GM12874 (cell line): ENCODE results near the gene CFAP92.

Experiments used
- TF ChIP-seq, protein P1 (sequence below): IDR thresholded peaks from 2 replicates; pipeline ENCODE4 v1.5.1; 2011; ENCODE audit warnings: low read depth, mild to moderate bottlenecking, control low read depth, low read length, moderate library complexity; ENCODE audit not compliant: insufficient read depth

CFAP92 gene

DNA sequence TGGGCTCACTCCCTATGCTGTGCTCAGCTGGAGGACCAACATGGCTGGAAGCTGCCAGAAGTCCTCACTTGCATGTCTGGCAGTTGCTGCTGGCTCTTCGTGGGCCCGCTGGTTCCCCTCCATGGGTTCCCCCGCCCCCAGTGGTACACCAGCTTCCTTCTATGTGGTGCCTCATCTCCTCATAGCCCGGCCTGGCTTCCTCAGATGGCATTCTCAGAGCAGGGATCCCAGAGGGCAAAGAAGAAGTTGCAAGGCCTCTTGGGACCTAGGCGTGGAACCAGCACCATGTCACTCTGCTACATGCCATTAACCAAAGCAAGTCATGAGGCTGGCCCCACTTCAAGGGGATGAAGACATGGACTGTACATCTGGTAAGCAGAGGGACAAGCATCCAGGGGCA lies 2.9 kb upstream of the CFAP92 start:
- TF ChIP-seq, protein P1, sequence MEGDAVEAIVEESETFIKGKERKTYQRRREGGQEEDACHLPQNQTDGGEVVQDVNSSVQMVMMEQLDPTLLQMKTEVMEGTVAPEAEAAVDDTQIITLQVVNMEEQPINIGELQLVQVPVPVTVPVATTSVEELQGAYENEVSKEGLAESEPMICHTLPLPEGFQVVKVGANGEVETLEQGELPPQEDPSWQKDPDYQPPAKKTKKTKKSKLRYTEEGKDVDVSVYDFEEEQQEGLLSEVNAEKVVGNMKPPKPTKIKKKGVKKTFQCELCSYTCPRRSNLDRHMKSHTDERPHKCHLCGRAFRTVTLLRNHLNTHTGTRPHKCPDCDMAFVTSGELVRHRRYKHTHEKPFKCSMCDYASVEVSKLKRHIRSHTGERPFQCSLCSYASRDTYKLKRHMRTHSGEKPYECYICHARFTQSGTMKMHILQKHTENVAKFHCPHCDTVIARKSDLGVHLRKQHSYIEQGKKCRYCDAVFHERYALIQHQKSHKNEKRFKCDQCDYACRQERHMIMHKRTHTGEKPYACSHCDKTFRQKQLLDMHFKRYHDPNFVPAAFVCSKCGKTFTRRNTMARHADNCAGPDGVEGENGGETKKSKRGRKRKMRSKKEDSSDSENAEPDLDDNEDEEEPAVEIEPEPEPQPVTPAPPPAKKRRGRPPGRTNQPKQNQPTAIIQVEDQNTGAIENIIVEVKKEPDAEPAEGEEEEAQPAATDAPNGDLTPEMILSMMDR = no peak

DNA sequence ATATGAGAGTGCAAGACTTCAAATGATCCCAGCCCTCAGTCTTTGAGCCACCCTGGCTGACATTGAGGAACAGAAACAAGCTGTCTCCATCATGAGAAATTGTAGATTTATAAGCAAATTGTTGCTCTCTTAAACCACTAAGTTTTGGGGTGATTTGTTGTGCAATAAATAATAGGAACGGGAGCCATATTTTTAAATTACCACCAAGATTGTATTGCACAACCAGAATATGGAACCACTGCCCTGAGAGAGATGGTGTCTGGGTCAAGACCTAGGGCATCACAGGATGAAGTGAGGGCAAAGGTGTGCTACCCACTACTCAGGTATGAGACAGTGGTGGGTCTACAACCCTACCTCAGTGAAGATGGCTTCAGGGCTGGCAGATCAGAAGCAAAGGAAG lies 2.3 kb upstream of the CFAP92 start:
- TF ChIP-seq, protein P1 = no peak

DNA sequence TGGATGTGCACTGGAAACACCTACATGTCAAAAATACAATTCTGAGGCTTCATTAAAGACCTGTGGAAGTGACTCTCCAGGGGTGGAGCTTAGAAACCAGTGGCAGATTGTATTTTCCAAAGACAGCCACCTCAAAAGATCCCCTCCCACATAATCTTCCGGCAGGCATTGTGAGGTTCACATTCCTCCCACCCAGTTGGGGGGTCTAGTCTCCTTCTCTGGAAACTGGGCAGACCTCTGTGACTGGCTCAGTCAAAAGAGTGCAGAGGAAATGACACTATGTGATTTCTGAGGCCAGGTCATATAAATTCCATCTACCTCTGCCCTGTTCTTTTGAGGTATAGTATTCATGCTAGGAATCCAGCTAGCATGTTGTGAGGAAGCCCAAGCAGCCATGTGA lies 1.9 kb upstream of the CFAP92 start:
- TF ChIP-seq, protein P1 = no peak

DNA sequence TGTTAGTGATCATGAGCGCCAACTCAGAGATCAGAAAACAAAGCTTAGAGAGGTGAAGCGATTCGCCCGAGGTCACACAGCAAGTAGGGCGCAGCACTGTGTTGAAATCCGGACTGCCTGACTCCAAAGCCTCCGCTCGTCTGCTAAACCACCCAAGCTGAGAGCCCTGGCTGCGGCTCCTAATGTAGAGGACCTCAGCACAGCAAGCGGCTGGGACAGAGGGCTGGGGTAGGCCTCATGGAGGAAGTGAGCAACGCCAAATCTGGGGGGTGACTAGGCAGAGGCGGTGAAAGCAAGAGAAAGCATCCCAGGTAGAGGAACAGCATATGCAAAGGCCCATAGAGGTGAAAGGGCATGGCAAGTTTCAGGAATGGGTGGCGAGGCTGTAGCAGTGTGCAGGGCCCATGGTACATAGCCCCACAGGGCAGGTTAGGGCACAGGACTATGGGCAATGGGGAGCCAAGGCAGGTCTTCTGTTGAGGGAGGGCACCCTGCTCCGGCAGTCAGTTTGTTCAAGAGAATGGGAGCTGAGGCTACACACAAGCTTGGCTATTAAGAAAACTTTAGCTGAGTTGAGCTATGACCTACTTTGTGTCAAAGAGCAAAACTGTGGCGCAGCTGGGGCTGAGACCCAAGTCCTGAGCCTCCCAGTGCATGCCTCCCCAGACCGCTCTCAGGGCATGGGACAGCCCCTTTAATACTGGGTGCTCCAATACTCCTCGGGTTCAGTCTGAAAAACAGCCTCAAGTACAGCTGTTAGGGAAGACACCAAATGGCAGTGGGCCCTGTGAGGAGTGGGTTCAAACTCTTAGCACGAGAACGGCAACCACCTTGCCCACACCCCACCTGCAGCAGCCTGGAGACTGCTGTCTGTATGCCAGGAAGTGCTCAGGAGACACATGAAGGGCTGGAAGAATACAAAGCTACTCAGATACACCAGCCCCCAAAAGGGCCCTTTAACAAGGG lies 988 bp upstream of the CFAP92 start:
- TF ChIP-seq, protein P1 = no peak

DNA sequence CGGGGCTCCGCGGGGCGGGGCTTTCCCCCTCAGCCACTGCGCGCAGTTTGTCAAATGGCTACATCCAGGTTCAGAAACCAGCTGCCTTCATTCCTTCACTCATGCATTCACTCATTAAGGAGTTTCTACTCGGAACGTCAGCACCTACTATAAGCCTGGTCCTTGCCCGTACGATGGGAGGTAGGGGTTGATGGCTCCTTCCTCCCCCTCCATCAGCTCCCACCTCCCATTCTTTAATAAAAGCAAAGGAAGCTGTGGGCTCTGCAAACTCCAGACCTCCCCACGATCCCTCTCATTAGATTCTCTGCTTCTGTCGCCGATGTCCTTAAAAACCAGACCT lies 267 bp upstream of the CFAP92 start:
- TF ChIP-seq, protein P1 = no peak

DNA sequence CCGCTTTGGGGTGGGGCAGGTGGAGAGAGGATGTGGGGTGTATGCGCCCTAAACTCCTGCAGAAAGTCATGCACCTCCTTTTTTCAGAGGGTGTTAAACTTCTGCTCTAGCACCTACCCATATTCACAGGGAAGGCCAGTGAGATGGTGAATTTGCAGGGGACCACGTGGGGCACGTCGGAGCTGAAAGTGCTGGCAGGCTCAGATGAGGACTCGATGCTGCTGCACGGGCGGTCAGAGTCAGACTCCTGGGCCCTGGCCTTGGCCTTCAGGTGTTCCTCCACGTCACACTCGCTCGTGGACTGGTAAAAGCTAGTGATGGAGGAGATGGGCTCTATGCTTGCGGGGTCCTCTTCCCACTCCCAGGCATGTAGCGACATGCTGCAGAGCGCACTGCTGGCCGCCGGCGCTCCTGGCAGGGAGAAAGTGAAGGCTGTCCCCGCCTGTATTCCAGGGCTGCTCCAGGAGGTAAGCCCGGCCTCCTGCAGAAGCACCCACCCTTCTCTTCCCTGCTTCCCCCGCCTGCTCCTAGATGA lies 883 bp downstream of the CFAP92 start:
- TF ChIP-seq, protein P1 = no peak

DNA sequence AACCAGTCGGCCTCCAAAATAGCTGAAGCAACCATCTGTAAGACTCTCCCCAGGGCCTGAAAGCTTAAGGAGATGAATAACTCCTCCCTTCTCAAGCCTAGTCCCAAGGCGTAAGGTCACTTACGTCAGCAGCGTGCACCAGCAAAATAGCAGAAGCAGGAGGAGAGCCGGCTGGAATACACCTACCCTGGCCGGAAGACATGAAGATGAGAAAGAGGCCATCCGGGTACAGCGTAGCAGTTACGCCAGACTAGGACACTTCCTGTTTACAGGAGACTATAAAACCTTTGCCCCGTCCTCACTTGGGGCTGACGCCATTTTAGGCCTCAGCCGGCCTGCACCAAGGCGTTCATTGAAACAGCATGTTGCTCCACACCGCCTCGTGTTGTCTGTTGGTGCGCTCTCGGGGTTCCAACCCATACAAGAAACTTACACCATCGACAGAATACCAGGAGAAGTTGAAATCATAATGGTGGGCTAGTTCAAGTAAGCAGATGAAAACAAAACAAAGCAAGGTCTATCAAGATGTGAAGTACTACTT lies 2.5 kb downstream of the CFAP92 start:
- TF ChIP-seq, protein P1 = no peak
